SJSA1 (cell line): ENCODE results near the gene TEKT1. TPM values are rescaled to one million over a fixed set of nuclear protein-coding genes. Genes with fewer than 3 reads are reported as not detected.
A peak's percentile ranks its signal among the peaks of the same experiment; 100 is the strongest.
"Not testable (repeated sequence)": the region's sequence is repeated elsewhere in the genome, so short reads cannot be mapped to it uniquely, and the experiment has no call there.

ENCODE experiments used
- DNase-seq, 2 experiments: peaks; one replicate each; pipeline ENCODE4 v3.0.0-alpha.2; 2015 to 2020; ENCODE audit warnings: low spot score in 2 of 2, low read depth in 1 of 2
- H3K27ac ChIP-seq: fragments of 250-450 bp; sonication (Bioruptor Pico); 2 replicates; pipeline ENCODE4 v1.5.1; 2020; ENCODE audit warnings: mild to moderate bottlenecking, moderate library complexity
- H3K27me3 ChIP-seq: fragments of 250-450 bp; sonication (Bioruptor Pico); replicated peaks from 2 replicates; pipeline ENCODE4 v1.5.1; 2020; ENCODE audit warnings: mild to moderate bottlenecking, moderate library complexity
- H3K36me3 ChIP-seq: fragments of 250-450 bp; sonication (Bioruptor Pico); 2 replicates; pipeline ENCODE4 v1.5.1; 2020; ENCODE audit warnings: mild to moderate bottlenecking
- H3K4me1 ChIP-seq: fragments of 250-450 bp; sonication (Bioruptor Pico); replicated peaks from 2 replicates; pipeline ENCODE4 v1.6.1; 2021; ENCODE audit warnings: mild to moderate bottlenecking
- H3K4me3 ChIP-seq: fragments of 250-450 bp; sonication (Bioruptor Pico); 2 replicates; pipeline ENCODE4 v1.5.1; 2020; ENCODE audit warnings: mild to moderate bottlenecking
- H3K9me3 ChIP-seq: fragments of 250-450 bp; sonication (Bioruptor Pico); replicated peaks from 2 replicates; pipeline ENCODE4 v1.5.1; 2020; ENCODE audit warnings: mild to moderate bottlenecking
- total RNA-seq: library from RNA; depleted of rRNA; stranded (reverse); fragments of >200 nt; shearing (Covaris generic); gene quantifications from 2 replicates; pipeline ENCODE4 v1.2.3, GENCODE V29; 2014

TEKT1 gene
- total RNA-seq, 1 experiment from 2014 or later: 0.03 TPM

GRCh38 chr17:6797718-6798351 lies 33.7 kb downstream of the TEKT1 start:
- DNase-seq: no peak
- Histone ChIP-seq H3K9me3 (no peaks in the 10 kb centered on the region), H3K4me1 (peaks cover 5% of the 10 kb centered on the region; the same call in 1 of the 2 replicates), H3K4me3 (no peak overlapping the region), H3K36me3 (no peaks in the 10 kb centered on the region), H3K27ac (no peak overlapping the region), H3K27me3 (no peaks in the 10 kb centered on the region)

GRCh38 chr17:6796887-6797490 lies 34.5 kb downstream of the TEKT1 start:
- no peak overlapping the region for H3K27ac ChIP-seq
- no peaks in the 10 kb centered on the region for H3K36me3 ChIP-seq
- no peaks in the 10 kb centered on the region for H3K27me3 ChIP-seq
- peak in 1 of 2 experiments; percentile 6 for DNase-seq
- H3K4me3 ChIP-seq: no peak overlapping the region
- H3K4me1 ChIP-seq: peaks cover 5% of the 10 kb centered on the region; the same call in 1 of the 2 replicates
- H3K9me3 ChIP-seq: no peaks in the 10 kb centered on the region

- H3K9me3 ChIP-seq: no peaks in the 10 kb centered on the region
- H3K27ac ChIP-seq: no peak overlapping the region
- no peaks in the 10 kb centered on the region for H3K27me3 ChIP-seq
- no peak for DNase-seq
- H3K4me3 ChIP-seq: no peak overlapping the region
- peaks cover 5% of the 10 kb centered on the region; the same call in 1 of the 2 replicates for H3K4me1 ChIP-seq
- no peaks in the 10 kb centered on the region for H3K36me3 ChIP-seq
These were observed 35.3 kb downstream of the TEKT1 start for GRCh38 chr17:6796017-6796886.

- no peak overlapping the region for H3K4me3 ChIP-seq
- peaks cover 5% of the 10 kb centered on the region; the same call in 1 of the 2 replicates for H3K4me1 ChIP-seq
- no peak overlapping the region for H3K27ac ChIP-seq
- no peaks in the 10 kb centered on the region for H3K27me3 ChIP-seq
- no peaks in the 10 kb centered on the region for H3K36me3 ChIP-seq
- no peaks in the 10 kb centered on the region for H3K9me3 ChIP-seq
- DNase-seq: no peak
These were observed 37.6 kb downstream of the TEKT1 start for GRCh38 chr17:6793748-6794493.

- Histone ChIP-seq H3K9me3 (no peaks in the 10 kb centered on the region), H3K27me3 (no peaks in the 10 kb centered on the region), H3K4me1 (no peaks in the 10 kb centered on the region), H3K36me3 (no peaks in the 10 kb centered on the region), H3K27ac (no peak overlapping the region), H3K4me3 (no peak overlapping the region)
- no peak for DNase-seq
These were observed 42.4 kb downstream of the TEKT1 start for GRCh38 chr17:6789146-6789545.

GRCh38 chr17:6787081-6787693 lies 44.3 kb downstream of the TEKT1 start:
- Histone ChIP-seq H3K4me3 (peak overlapping the region; percentile 9), H3K36me3 (no peaks in the 10 kb centered on the region), H3K27ac (no peak overlapping the region), H3K9me3 (no peaks in the 10 kb centered on the region), H3K27me3 (no peaks in the 10 kb centered on the region), H3K4me1 (no peaks in the 10 kb centered on the region)
- DNase-seq: no peak

- H3K9me3 ChIP-seq: no peaks in the 10 kb centered on the region
- no peaks in the 10 kb centered on the region for H3K4me1 ChIP-seq
- H3K4me3 ChIP-seq: peak overlapping the region; percentile 9
- no peak overlapping the region for H3K27ac ChIP-seq
- no peaks in the 10 kb centered on the region for H3K36me3 ChIP-seq
- peak in 1 of 2 experiments; percentile 52 for DNase-seq
- no peaks in the 10 kb centered on the region for H3K27me3 ChIP-seq
These were observed 44.9 kb downstream of the TEKT1 start for GRCh38 chr17:6786618-6787017.

- H3K9me3 ChIP-seq: no peaks in the 10 kb centered on the region; the same call in 1 of the 2 replicates
- no peaks in the 10 kb centered on the region for H3K27me3 ChIP-seq
- no peaks in the 10 kb centered on the region for H3K4me1 ChIP-seq
- H3K36me3 ChIP-seq: no peaks in the 10 kb centered on the region
- no peak overlapping the region for H3K27ac ChIP-seq
- no peak for DNase-seq
- no peak overlapping the region for H3K4me3 ChIP-seq
These were observed 49.3 kb downstream of the TEKT1 start for GRCh38 chr17:6782244-6782643.

GRCh38 chr17:6780886-6781285 lies 50.6 kb downstream of the TEKT1 start:
- no peak for DNase-seq
- no peaks in the 10 kb centered on the region for H3K36me3 ChIP-seq

GRCh38 chr17:6780001-6780400 lies 51.5 kb downstream of the TEKT1 start:
- Histone ChIP-seq H3K36me3 (no peaks in the 10 kb centered on the region), H3K27me3 (no peaks in the 10 kb centered on the region), H3K4me1 (no peaks in the 10 kb centered on the region), H3K9me3 (no peaks in the 10 kb centered on the region; the same call in none of the 2 replicates), H3K4me3 (no peak overlapping the region), H3K27ac (no peak overlapping the region)
- DNase-seq: no peak

More at GRCh38 chr17:6780886-6781285, 50.6 kb downstream of the TEKT1 start:
- no peaks in the 10 kb centered on the region; the same call in none of the 2 replicates for H3K9me3 ChIP-seq
- H3K27me3 ChIP-seq: no peaks in the 10 kb centered on the region
- H3K4me3 ChIP-seq: no peak overlapping the region
- no peak overlapping the region for H3K27ac ChIP-seq
- H3K4me1 ChIP-seq: no peaks in the 10 kb centered on the region

GRCh38 chr17:6779411-6779810 lies 52.1 kb downstream of the TEKT1 start:
- peaks cover 4% of the 10 kb centered on the region for H3K36me3 ChIP-seq
- H3K4me3 ChIP-seq: no peak overlapping the region
- H3K4me1 ChIP-seq: no peaks in the 10 kb centered on the region
- no peaks in the 10 kb centered on the region for H3K27me3 ChIP-seq
- no peak for DNase-seq
- no peaks in the 10 kb centered on the region; the same call in none of the 2 replicates for H3K9me3 ChIP-seq
- no peak overlapping the region for H3K27ac ChIP-seq

GRCh38 chr17:6775871-6776405 lies 55.6 kb downstream of the TEKT1 start, which contains the start of gene FBXO39:
Gene FBXO39, plus strand, starts transcription at chr17:6776215. Its CDS starts 3,654 bp downstream, at chr17:6779869.
- no peaks in the 10 kb centered on the region for H3K27me3 ChIP-seq
- H3K36me3 ChIP-seq: peaks cover 35% of the 10 kb centered on the region
- H3K27ac ChIP-seq: no peak within 1 kb of the TSS
- H3K4me1 ChIP-seq: no peaks in the 10 kb centered on the region
- H3K4me3 ChIP-seq: no peak within 1 kb of the TSS
- no peak for DNase-seq
- no peaks in the 10 kb centered on the region; the same call in none of the 2 replicates for H3K9me3 ChIP-seq

GRCh38 chr17:6774906-6775305 lies 56.6 kb downstream of the TEKT1 start:
- peaks cover 45% of the 10 kb centered on the region for H3K36me3 ChIP-seq
- not testable (repeated sequence) for H3K27me3 ChIP-seq, H3K4me1 ChIP-seq, DNase-seq, H3K4me3 ChIP-seq, H3K9me3 ChIP-seq, H3K27ac ChIP-seq
